Hippocampal formation (tissue), 2 donors: ENCODE data around the gene BCAS4.
"Not testable (repeated sequence)": the region's sequence is repeated elsewhere in the genome, so short reads cannot be mapped to it uniquely, and the experiment has no call there.

Experiments
- DNase-seq, 2 donors: peaks; one replicate each; lab custom pipeline; 2025; lab: John Stamatoyannopoulos, UW

The BCAS4 gene

GRCh38 chr20:50799176-50799889, 4.5 kb downstream of the BCAS4 start:
- no peak for DNase-seq

- no peak for DNase-seq
Observed at GRCh38 chr20:50799890-50800550, 5.2 kb downstream of the BCAS4 start.

GRCh38 chr20:50800986-50801746, 6.3 kb downstream of the BCAS4 start:
- DNase-seq, result not testable (repeated sequence)

- no peak for DNase-seq
Observed at GRCh38 chr20:50801747-50802125, 6.9 kb downstream of the BCAS4 start.

GRCh38 chr20:50802289-50802688, 7.4 kb downstream of the BCAS4 start:
- no peak for DNase-seq

GRCh38 chr20:50804437-50805348, 9.8 kb downstream of the BCAS4 start:
- no peak for DNase-seq

- no peak for DNase-seq
Observed at GRCh38 chr20:50805349-50805684, 10.5 kb downstream of the BCAS4 start.

- no peak for DNase-seq
Observed at GRCh38 chr20:50806126-50806768, 11.4 kb downstream of the BCAS4 start.

GRCh38 chr20:50810063-50810462, 15.2 kb downstream of the BCAS4 start:
- no peak for DNase-seq

GRCh38 chr20:50810842-50811241, 16.0 kb downstream of the BCAS4 start:
- no peak for DNase-seq

- no peak for DNase-seq
Observed at GRCh38 chr20:50813101-50813643, 18.3 kb downstream of the BCAS4 start.

- DNase-seq, result no peak
Observed at GRCh38 chr20:50813801-50814200, 18.9 kb downstream of the BCAS4 start.

- no peak for DNase-seq
Observed at GRCh38 chr20:50814438-50815161, 19.7 kb downstream of the BCAS4 start.

GRCh38 chr20:50815162-50815989, 20.5 kb downstream of the BCAS4 start:
- DNase-seq, result no peak

GRCh38 chr20:50817776-50818172, 22.9 kb downstream of the BCAS4 start:
- no peak for DNase-seq

- no peak for DNase-seq
Observed at GRCh38 chr20:50819349-50819748, 24.5 kb downstream of the BCAS4 start.

GRCh38 chr20:50820515-50821256, 25.8 kb downstream of the BCAS4 start:
- no peak for DNase-seq

GRCh38 chr20:50821257-50821921, 26.5 kb downstream of the BCAS4 start:
- no peak for DNase-seq
